Naive thymus-derived CD8-positive, alpha-beta T cell (primary cell): ENCODE measurements around the gene TEX12. TPM values are rescaled to one million over a fixed set of nuclear protein-coding genes. Genes with fewer than 3 reads are reported as not detected.
A peak's percentile ranks its signal among the peaks of the same experiment; 100 is the strongest.

Experiments
- ATAC-seq, 2 donors: fragments of 150-1000 bp; cut with Tn5 transposase in 1 of 2; sonication (Bioruptor Pico), chemical (Tn5 transposase) in 1 of 2; 1 replicate in 1 of 2; 2 replicates in 1 of 2; pipeline ENCODE4 v1.10.0; 2021; ENCODE audit warnings: mild to moderate bottlenecking in 2 of 2, moderate library complexity in 2 of 2
- POLR2A ChIA-PET: fragments of 350-600 bp; sonication (Branson Sonifier 250); formaldehyde crosslinking; loops from one replicate; lab custom pipeline; 2021; ENCODE audit warnings: antibody characterized with exemption; lab: Charles Lee
- DNase-seq, 10 donors: peaks; one replicate each; pipeline versions ENCODE4 v3.0.0 to v3.0.0-alpha.2; 2020 to 2022
- H3K27ac Mint-ChIP-seq, 10 donors: one replicate each; pipeline ENCODE4 v1.8.0; 2020 to 2022; ENCODE audit warnings: mild to moderate bottlenecking in 10 of 10, mixed read lengths in 10 of 10, moderate library complexity in 4 of 10, inconsistent platforms in 1 of 10
- H3K27me3 Mint-ChIP-seq, 5 donors: one replicate each; pipeline ENCODE4 v1.8.0; 2021 to 2022; ENCODE audit warnings: mixed read lengths in 5 of 5
- H3K36me3 Mint-ChIP-seq, 3 donors: one replicate each; pipeline ENCODE4 v1.8.0; 2020 to 2022; ENCODE audit warnings: mixed read lengths in 3 of 3, mild to moderate bottlenecking in 2 of 3, inconsistent platforms in 1 of 3
- H3K4me1 Mint-ChIP-seq, 4 donors: one replicate each; pipeline ENCODE4 v1.8.0; 2021 to 2022; ENCODE audit warnings: mixed read lengths in 4 of 4
- H3K4me3 Mint-ChIP-seq, 10 donors: one replicate each; pipeline ENCODE4 v1.8.0; 2020 to 2022; ENCODE audit warnings: mild to moderate bottlenecking in 10 of 10, mixed read lengths in 10 of 10, moderate library complexity in 6 of 10, inconsistent platforms in 1 of 10
- H3K9me3 Mint-ChIP-seq, 9 donors: one replicate each; pipeline ENCODE4 v1.8.0; 2020 to 2022; ENCODE audit warnings: mixed read lengths in 9 of 9, mild to moderate bottlenecking in 3 of 9, inconsistent platforms in 1 of 9, moderate library complexity in 1 of 9
- polyA plus RNA-seq, 3 donors: library from polyadenylated mRNA; unstranded; fragments of 300-500 nt; fragmentation: Illumina TruSeq; gene quantifications; one replicate each; pipeline ENCODE4 v1.2.3, GENCODE V29; 2021
- total RNA-seq, 8 experiments: library from RNA in 2 of 8; stranded (reverse) in 2 of 8; gene quantifications; one replicate each; pipeline ENCODE4 v1.2.3 and lab custom pipeline; 2021 to 2026

TEX12 gene, protein sequence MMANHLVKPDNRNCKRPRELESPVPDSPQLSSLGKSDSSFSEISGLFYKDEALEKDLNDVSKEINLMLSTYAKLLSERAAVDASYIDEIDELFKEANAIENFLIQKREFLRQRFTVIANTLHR
- total RNA-seq (under 1 TPM in 1 of 2 experiments, not detected in 1; 0.44 TPM), polyA plus RNA-seq (not detected), total RNA-seq (lab: John Stamatoyannopoulos, UW) (0 to 0.15 (median 0.08) reads per million in 6 experiments)

- peaks cover 0 to 4% (median 3%) of the 10 kb centered on the region in 3 donors for H3K36me3 Mint-ChIP-seq
- POLR2A ChIA-PET: no interaction called here
- H3K9me3 Mint-ChIP-seq: peaks cover 0 to 2% (median 0%) of the 10 kb centered on the region in 9 donors
- peaks cover 0 to 14% (median 6%) of the 10 kb centered on the region in 4 donors for H3K4me1 Mint-ChIP-seq
- no peak for DNase-seq
- H3K4me3 Mint-ChIP-seq: peak within 1 kb of the TSS in 1 of 10 donors; percentile 42
- ATAC-seq: no peak
- peaks cover 12 to 34% (median 21%) of the 10 kb centered on the region in 5 donors for H3K27me3 Mint-ChIP-seq
- H3K27ac Mint-ChIP-seq: peak within 1 kb of the TSS in 1 of 10 donors; percentile 44
Measured at GRCh38 chr11:112167145-112167544, at the start of gene TEX12. TSS of gene TEX12 (plus strand) at chr11:112167372. CDS start at chr11:112169269, 1,897 bp downstream.

DNA sequence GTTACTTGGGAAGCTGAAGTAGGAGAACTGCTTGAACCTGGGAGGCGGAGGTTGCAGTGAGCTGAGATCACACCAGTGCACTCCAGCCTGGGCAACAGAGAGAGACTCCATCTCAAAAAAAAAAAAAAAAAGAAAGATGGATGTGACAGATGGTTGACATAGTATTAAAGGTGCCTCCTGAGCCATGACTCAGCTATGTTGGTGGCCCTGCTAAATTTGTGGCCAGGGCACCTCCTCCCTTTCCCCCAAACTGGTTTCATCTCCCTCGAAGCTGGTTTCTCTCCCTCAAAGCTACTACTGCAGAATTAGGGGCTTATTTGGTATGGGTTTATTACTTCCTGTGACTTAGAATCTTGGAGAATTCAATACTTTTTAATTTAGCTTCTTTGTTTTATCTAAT, 49.0 kb upstream of the TEX12 start:
- no peak for ATAC-seq
- H3K4me1 Mint-ChIP-seq: peaks cover 2 to 21% (median 15%) of the 10 kb centered on the region in 4 donors
- POLR2A ChIA-PET: no interaction called here

GRCh38 chr11:112121981-112122615, 45.1 kb upstream of the TEX12 start:
- ATAC-seq: no peak
- H3K9me3 Mint-ChIP-seq: no peaks in the 10 kb centered on the region
- DNase-seq: no peak
- POLR2A ChIA-PET: no interaction called here
- no peak overlapping the region for H3K4me3 Mint-ChIP-seq
- H3K36me3 Mint-ChIP-seq: peaks cover 0 to 15% (median 9%) of the 10 kb centered on the region in 3 donors
- peaks cover 0 to 6% (median 0%) of the 10 kb centered on the region in 4 donors for H3K4me1 Mint-ChIP-seq
- peak overlapping the region in 1 of 10 donors; percentile 20 for H3K27ac Mint-ChIP-seq
- no peaks in the 10 kb centered on the region for H3K27me3 Mint-ChIP-seq

More for the DNA sequence above, 49.0 kb upstream of the TEX12 start:
- no peak for DNase-seq
- Mint-ChIP-seq H3K9me3 (no peaks in the 10 kb centered on the region), H3K36me3 (peaks cover 0 to 14% (median 11%) of the 10 kb centered on the region in 3 donors), H3K27me3 (no peaks in the 10 kb centered on the region), H3K4me3 (no peak overlapping the region), H3K27ac (no peak overlapping the region)

- POLR2A ChIA-PET: no interaction called here
- Mint-ChIP-seq H3K36me3 (peaks cover 0 to 16% (median 8%) of the 10 kb centered on the region in 3 donors), H3K4me1 (peaks cover 0 to 6% (median under 1%) of the 10 kb centered on the region in 4 donors), H3K4me3 (no peak overlapping the region), H3K27ac (no peak overlapping the region), H3K27me3 (no peaks in the 10 kb centered on the region), H3K9me3 (no peaks in the 10 kb centered on the region)
- no peak for DNase-seq
- no peak for ATAC-seq
Measured at GRCh38 chr11:112123129-112123528, 44.0 kb upstream of the TEX12 start.

DNA sequence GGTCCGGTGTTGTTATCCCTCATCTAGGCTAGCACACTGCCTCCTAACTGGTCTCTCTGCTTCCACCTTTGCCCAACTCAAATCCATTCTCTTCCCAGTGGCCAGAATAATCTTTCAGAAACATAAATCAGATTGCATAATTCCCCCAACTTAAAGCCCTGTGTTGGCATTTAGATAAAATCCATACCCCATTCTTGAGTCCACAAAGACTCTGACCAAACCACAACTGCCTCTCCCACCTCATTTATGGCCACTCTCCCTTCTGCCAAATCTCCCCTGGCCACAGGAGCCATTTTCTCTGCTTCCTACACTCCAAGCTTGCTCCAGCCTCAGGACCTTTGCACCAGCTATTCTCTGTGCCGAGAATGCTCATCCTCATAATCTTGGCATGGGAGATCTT, 40.1 kb upstream of the TEX12 start:
- DNase-seq (no peak), ATAC-seq (no peak)
- peaks cover 0 to 2% (median 0%) of the 10 kb centered on the region in 4 donors for H3K4me1 Mint-ChIP-seq
- no peak overlapping the region for H3K4me3 Mint-ChIP-seq
- no peak overlapping the region for H3K27ac Mint-ChIP-seq
- H3K36me3 Mint-ChIP-seq: peaks cover 0 to 5% (median 3%) of the 10 kb centered on the region in 3 donors
- POLR2A ChIA-PET: no interaction called here
- H3K27me3 Mint-ChIP-seq: no peaks in the 10 kb centered on the region
- H3K9me3 Mint-ChIP-seq: no peaks in the 10 kb centered on the region

GRCh38 chr11:112128483-112129121, 38.6 kb upstream of the TEX12 start:
- no peak overlapping the region for H3K27ac Mint-ChIP-seq
- H3K9me3 Mint-ChIP-seq: no peaks in the 10 kb centered on the region
- H3K27me3 Mint-ChIP-seq: no peaks in the 10 kb centered on the region
- H3K4me3 Mint-ChIP-seq: no peak overlapping the region
- peaks cover 0 to 4% (median under 1%) of the 10 kb centered on the region in 4 donors for H3K4me1 Mint-ChIP-seq
- peaks cover 0 to 3% (median 0%) of the 10 kb centered on the region in 3 donors for H3K36me3 Mint-ChIP-seq
- no peak for ATAC-seq
- POLR2A ChIA-PET: no interaction called here
- no peak for DNase-seq

DNA sequence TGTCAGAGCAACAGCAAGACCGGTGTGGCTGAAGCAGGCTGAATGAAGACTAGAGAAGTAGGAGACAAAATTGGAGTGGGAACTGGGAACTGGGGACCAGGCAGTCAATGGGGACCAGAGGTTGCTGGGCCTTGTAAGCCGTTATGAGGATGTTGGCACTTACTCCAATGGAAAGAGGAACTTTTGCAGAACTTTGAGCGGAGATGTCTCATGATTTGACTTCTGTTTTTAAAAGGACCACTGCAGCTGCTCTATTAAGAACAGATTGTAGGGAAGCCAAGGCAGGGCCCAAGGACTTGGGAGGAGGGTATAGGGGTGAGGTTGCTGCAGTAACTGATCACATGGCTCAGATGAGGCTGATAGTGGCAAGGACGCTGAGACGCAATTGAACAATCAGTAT, 37.5 kb upstream of the TEX12 start:
- H3K9me3 Mint-ChIP-seq: no peaks in the 10 kb centered on the region
- ATAC-seq (no peak), DNase-seq (no peak)
- peaks cover 0 to 4% (median under 1%) of the 10 kb centered on the region in 4 donors for H3K4me1 Mint-ChIP-seq
- POLR2A ChIA-PET: no interaction called here
- no peak overlapping the region for H3K27ac Mint-ChIP-seq
- H3K36me3 Mint-ChIP-seq: peaks cover 0 to 3% (median 0%) of the 10 kb centered on the region in 3 donors
- no peak overlapping the region for H3K4me3 Mint-ChIP-seq
- H3K27me3 Mint-ChIP-seq: no peaks in the 10 kb centered on the region

DNA sequence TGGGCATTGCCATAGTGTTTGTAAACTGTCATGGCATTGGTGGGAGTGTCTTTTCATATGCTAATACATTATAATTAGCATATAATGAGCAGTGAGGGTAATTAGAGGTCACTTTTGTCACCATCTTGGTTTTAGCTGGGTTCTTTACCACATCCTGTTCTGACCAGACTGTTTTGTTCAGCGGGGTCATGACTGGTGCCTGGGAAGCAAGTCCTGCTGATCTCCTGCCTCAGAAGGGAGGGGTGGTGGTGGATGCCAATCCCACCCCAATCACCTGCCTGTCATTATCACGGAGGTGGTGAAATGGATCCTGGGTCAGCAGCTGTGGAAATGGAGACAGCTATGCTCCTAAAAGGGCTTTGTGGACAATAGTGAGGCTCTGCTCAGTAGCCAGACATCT, 34.4 kb upstream of the TEX12 start:
- no peak for ATAC-seq
- peaks cover 0 to 3% (median 0%) of the 10 kb centered on the region in 3 donors for H3K36me3 Mint-ChIP-seq
- no peak overlapping the region for H3K27ac Mint-ChIP-seq
- no peaks in the 10 kb centered on the region for H3K27me3 Mint-ChIP-seq
- POLR2A ChIA-PET: no interaction called here
- no peak for DNase-seq
- peaks cover 0 to 4% (median 0%) of the 10 kb centered on the region in 4 donors for H3K4me1 Mint-ChIP-seq
- no peaks in the 10 kb centered on the region for H3K9me3 Mint-ChIP-seq
- H3K4me3 Mint-ChIP-seq: no peak overlapping the region

DNA sequence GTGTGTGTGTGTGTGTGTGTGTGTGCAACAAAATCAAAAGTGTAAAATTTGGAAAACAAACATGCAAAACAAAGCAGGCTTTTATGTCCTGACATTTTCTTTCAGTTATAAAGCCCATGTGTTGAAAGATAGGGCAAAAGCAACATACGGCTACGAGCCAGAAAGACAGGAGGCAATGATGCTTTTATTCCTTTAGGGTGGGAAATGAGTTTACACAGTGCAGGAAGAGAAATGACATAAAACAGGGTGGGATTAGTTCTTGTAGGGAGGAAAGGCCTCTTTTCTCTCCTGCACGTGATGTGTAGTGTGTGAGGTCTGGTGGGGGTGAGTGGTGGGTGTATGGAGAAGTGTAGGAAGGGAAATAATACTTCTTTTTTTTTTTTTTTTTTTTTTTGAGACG, 32.7 kb upstream of the TEX12 start:
- no peaks in the 10 kb centered on the region for H3K27me3 Mint-ChIP-seq
- DNase-seq (no peak), ATAC-seq (no peak)
- H3K4me1 Mint-ChIP-seq: peaks cover 0 to 4% (median 0%) of the 10 kb centered on the region in 4 donors
- peaks cover 0 to 3% (median 0%) of the 10 kb centered on the region in 3 donors for H3K36me3 Mint-ChIP-seq
- H3K4me3 Mint-ChIP-seq: no peak overlapping the region
- H3K9me3 Mint-ChIP-seq: no peaks in the 10 kb centered on the region
- POLR2A ChIA-PET: no interaction called here
- H3K27ac Mint-ChIP-seq: no peak overlapping the region

DNA sequence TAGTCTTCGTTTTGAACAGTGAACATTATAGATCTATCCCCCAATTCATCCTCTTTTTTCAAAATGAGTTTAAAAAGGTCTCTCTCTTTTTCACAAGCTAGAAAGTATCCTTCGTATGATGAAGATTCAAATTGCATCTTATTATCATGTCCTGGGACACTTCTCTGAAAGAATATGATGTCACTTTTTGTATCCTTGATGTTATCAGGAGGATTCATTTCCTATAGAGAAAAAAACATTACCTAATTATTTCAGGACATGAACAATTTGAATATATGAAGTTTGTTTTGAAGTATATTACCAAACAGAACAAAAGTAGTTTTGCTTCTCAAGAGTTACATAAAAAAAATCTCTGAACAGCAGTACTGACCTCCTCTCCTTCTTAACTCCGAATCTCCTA, 23.6 kb upstream of the TEX12 start:
- H3K4me1 Mint-ChIP-seq: no peaks in the 10 kb centered on the region

GRCh38 chr11:112150517-112150916, 16.7 kb upstream of the TEX12 start:
- Mint-ChIP-seq H3K36me3 (no peaks in the 10 kb centered on the region), H3K9me3 (no peaks in the 10 kb centered on the region), H3K27me3 (peaks cover 0 to 3% (median 0%) of the 10 kb centered on the region in 5 donors), H3K27ac (no peak overlapping the region), H3K4me3 (no peak overlapping the region), H3K4me1 (no peaks in the 10 kb centered on the region)
- no peak for ATAC-seq
- POLR2A ChIA-PET: no interaction called here
- DNase-seq: no peak

More for the DNA sequence above, 23.6 kb upstream of the TEX12 start:
- no peak for DNase-seq
- H3K4me3 Mint-ChIP-seq: no peak overlapping the region
- ATAC-seq: no peak
- no peak overlapping the region for H3K27ac Mint-ChIP-seq
- POLR2A ChIA-PET: no interaction called here
- H3K27me3 Mint-ChIP-seq: no peaks in the 10 kb centered on the region
- peaks cover 3 to 8% (median 6%) of the 10 kb centered on the region in 3 donors for H3K36me3 Mint-ChIP-seq
- H3K9me3 Mint-ChIP-seq: peaks cover 0 to 15% (median 7%) of the 10 kb centered on the region in 9 donors

DNA sequence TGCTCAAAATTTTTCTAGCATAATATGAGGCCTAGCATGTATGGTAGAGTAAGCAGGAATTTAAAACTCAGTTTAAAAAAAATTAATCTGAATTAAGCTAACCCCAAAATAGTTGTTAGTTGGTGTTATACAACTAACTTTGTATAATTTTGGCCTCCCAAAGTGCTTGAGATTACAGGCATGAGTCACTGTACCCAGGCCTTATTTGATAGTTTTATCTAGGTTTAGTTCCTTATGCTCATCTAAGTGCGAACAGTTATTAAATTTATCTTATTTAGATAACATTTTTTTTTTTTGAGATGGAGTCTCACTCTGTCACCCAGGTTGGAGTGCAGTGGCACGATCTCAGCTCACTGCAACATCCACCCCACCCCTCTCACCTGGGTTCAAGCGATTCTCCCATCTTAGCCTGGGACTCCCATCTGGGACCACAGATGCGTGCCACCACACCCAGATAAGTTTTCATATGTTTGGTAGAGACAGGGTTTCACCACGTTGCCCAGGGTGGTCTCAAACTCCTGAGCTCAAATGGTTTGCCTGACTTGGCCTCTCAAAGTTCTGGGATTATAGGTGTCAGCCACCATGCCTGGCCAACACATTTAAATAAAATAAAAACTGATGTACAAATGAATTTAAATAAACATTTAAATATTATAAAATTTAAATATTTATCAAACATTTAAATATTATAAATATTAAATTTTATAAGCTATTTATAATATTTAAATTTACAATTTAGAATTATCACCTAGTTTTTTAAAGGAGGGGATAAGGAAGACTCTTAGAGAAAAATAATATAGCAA, 10.8 kb upstream of the TEX12 start:
- POLR2A ChIA-PET: interaction anchor here (0.6 kb wide), 1 partner anchor 345 kb away, joined by 7 read pairs; no protein-coding TSS in a partner anchor
- no peak for ATAC-seq
- Mint-ChIP-seq H3K36me3 (peaks cover 0 to 7% (median 0%) of the 10 kb centered on the region in 3 donors), H3K4me1 (peaks cover 0 to 12% (median 0%) of the 10 kb centered on the region in 4 donors), H3K27ac (no peak overlapping the region), H3K27me3 (peaks cover 0 to 6% (median 0%) of the 10 kb centered on the region in 5 donors), H3K9me3 (no peaks in the 10 kb centered on the region), H3K4me3 (no peak overlapping the region)
- no peak for DNase-seq
